ENCODE results near the gene ANKS1B.

ANKS1B gene

DNA sequence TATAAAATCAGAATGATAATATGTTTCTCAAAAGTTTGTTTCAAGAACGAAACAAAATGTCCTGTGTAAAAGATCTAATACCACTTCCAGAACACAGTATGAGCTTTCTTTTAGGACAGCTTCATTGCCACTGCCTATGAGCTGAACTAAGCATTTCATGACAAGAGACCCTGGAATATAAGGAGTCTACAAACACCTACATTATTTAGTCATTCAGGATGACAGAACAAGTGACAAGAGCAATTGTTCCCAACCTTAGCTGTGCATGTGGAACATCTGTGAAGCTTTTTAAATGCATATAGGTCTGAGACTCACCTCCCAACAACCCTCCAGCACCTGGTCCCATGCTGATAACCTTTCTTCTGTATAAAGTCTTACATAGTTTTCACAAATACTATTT, 440.3 kb downstream of the ANKS1B start:
- no peak for DNase-seq (ENCODE audit: low read depth)
- H3K4me3 ChIP-seq (ENCODE audit: low read depth, low read length) = no peak overlapping the region
- TF ChIP-seq, protein P1, sequence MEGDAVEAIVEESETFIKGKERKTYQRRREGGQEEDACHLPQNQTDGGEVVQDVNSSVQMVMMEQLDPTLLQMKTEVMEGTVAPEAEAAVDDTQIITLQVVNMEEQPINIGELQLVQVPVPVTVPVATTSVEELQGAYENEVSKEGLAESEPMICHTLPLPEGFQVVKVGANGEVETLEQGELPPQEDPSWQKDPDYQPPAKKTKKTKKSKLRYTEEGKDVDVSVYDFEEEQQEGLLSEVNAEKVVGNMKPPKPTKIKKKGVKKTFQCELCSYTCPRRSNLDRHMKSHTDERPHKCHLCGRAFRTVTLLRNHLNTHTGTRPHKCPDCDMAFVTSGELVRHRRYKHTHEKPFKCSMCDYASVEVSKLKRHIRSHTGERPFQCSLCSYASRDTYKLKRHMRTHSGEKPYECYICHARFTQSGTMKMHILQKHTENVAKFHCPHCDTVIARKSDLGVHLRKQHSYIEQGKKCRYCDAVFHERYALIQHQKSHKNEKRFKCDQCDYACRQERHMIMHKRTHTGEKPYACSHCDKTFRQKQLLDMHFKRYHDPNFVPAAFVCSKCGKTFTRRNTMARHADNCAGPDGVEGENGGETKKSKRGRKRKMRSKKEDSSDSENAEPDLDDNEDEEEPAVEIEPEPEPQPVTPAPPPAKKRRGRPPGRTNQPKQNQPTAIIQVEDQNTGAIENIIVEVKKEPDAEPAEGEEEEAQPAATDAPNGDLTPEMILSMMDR (IDR thresholded peaks at IDR 0.05; ENCODE audit: control insufficient read depth, extremely low read depth, insufficient read depth) = no peak

DNA sequence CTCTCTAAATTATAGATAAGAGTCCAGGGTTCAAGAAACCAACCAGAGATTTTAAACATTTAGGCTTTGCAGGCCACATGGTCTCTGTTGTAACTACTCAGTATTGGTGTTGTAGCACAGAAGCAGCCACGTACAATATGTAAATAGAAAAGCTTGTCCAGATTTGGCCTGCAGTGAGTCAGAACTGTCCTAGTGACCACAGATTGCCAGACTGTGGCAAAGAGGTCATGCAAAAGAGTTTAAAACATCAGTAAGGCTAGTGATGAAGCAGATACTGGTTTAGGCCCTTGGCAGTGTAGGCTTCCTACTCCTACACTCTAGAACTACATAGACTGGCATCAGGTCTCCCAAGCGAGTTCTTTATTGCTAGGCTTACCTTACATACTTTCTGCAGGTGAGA, 454.8 kb downstream of the ANKS1B start:
- TF ChIP-seq, protein P1 (IDR thresholded peaks at IDR 0.05; ENCODE audit: control insufficient read depth, extremely low read depth, insufficient read depth) = no peak
- no peak overlapping the region for H3K4me3 ChIP-seq (ENCODE audit: low read depth, low read length)
- DNase-seq (ENCODE audit: low read depth) = no peak

DNA sequence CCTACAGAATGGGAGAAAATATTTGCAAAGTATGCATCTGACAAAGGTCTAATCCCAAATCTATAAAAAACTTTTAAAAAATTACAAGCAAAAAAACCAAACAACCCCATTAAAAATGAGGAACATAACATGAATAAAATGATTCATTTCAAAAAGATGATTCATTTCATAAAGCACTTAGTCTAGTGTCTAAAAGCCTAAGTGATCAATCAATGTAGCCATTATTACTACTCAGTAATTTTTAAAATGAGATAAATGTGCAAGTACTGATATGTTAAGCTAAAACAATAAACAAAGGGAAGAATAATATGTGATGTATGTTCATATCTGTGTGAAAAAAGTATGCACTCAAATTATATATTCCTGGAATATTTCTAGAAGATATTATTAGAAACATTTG, 456.3 kb downstream of the ANKS1B start:
- TF ChIP-seq, protein P1 (IDR thresholded peaks at IDR 0.05; ENCODE audit: control insufficient read depth, extremely low read depth, insufficient read depth) = no peak
- no peak for DNase-seq (ENCODE audit: low read depth)
- no peak overlapping the region for H3K4me3 ChIP-seq (ENCODE audit: low read depth, low read length)

DNA sequence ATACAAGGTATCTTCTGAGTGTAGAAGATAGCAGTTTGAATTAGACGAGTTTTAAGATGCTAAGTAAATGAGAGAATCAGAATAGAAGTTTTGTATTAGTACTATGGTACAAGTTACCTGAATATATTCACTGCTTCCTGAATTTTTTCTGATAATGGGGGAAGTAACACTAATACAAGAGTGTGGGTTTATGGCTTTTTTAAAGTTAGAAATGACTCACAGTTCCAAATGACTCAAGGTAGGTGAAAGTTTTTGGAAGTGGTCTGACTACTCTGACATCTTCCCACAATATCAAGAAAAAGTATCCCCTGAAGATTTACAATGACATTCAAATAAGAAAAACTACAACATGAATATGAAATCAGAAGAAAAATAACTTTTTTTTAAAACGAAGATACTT, 460.9 kb downstream of the ANKS1B start:
- TF ChIP-seq, protein P1 (IDR thresholded peaks at IDR 0.05; ENCODE audit: control insufficient read depth, extremely low read depth, insufficient read depth) = no peak
- no peak overlapping the region for H3K4me3 ChIP-seq (ENCODE audit: low read depth, low read length)
- DNase-seq (ENCODE audit: low read depth) = no peak

DNA sequence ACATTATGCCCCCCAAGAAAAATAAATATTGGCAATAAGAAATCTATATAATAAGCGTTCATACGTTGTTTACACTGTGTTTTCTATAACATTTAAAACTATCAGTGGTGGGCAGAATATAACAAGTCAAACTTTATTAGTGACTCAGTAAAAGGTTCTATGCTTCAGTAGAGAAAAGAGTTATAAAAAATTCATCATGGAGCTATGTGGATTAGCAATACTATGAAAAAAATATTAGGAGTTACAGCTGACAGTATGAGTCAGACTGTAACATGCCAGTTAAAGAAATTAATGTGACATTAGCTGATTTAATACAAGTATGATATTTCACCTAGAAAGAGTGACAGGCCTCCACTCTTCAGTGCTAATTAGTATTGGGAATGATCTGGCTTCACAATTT, 462.3 kb downstream of the ANKS1B start:
- TF ChIP-seq, protein P1 (IDR thresholded peaks at IDR 0.05; ENCODE audit: control insufficient read depth, extremely low read depth, insufficient read depth) = no peak
- H3K4me3 ChIP-seq (ENCODE audit: low read depth, low read length) = no peak overlapping the region
- DNase-seq (ENCODE audit: low read depth) = no peak

DNA sequence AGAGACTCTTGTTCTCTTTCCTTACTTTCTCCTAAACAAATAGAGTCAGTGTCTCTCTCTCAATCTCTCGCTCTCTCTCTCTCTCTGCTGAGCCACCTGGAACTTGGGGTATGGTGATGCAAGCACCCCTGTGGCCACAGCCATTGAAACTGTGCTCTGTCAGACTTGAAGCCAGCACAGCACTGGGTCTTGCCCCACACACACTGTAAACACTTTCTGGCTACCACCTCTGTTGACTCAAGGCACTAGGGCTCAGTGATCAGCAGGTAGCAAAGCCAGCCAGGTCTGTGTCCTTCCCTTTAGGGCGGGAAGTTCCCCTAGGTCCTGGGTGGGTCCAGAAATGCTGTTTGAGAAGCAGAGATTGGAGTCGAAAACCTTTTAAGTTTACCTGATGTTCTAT, 463.1 kb downstream of the ANKS1B start:
- no peak overlapping the region for H3K4me3 ChIP-seq (ENCODE audit: low read depth, low read length)
- TF ChIP-seq, protein P1 (IDR thresholded peaks at IDR 0.05; ENCODE audit: control insufficient read depth, extremely low read depth, insufficient read depth) = no peak
- DNase-seq (ENCODE audit: low read depth) = no peak

DNA sequence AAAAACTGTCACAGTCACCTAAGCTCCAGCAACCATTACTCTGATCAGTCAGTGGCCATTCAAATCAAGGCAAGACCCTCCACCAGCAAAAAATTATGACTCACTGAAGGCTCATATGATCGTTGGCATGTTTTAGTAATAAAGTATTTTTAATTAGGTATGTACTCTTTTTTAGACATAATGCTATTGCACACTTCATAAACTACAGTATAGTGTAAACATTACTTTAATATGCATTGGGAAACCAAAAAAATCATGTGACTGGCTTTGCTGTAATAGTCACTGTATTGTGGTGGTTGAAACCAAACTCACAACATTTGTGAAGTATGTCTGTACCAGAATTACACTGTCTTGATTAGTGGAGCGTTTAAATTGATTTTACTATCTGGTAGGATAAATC, 471.7 kb downstream of the ANKS1B start:
- no peak for DNase-seq (ENCODE audit: low read depth)
- TF ChIP-seq, protein P1 (IDR thresholded peaks at IDR 0.05; ENCODE audit: control insufficient read depth, extremely low read depth, insufficient read depth) = no peak
- no peak overlapping the region for H3K4me3 ChIP-seq (ENCODE audit: low read depth, low read length)
